ENCODE data around the gene CAPNS1.
"Not testable (repeated sequence)": the region's sequence is repeated elsewhere in the genome, so short reads cannot be mapped to it uniquely, and the experiment has no call there.

Gene CAPNS1

GRCh38 chr19:36125557-36125956 lies 14.3 kb upstream of the CAPNS1 start:
- H3K27ac ChIP-seq: no peak overlapping the region
- TF ChIP-seq ZFX (IDR thresholded peaks at IDR 0.05) (no peak), CTCF (conservative IDR thresholded peaks at IDR 0.05) (no peak)

- H3K27ac ChIP-seq: peak overlapping the region; percentile 80
- no peak for TF ChIP-seq ZFX (IDR thresholded peaks at IDR 0.05)
These were observed 11.5 kb upstream of the CAPNS1 start for GRCh38 chr19:36128392-36128736.

- H3K27ac ChIP-seq: not testable (repeated sequence)
These were observed 8.6 kb upstream of the CAPNS1 start for GRCh38 chr19:36131221-36131620.

GRCh38 chr19:36134867-36135266 lies 5.0 kb upstream of the CAPNS1 start:
- not testable (repeated sequence) for H3K27ac ChIP-seq

GRCh38 chr19:36136964-36137686 lies 2.7 kb upstream of the CAPNS1 start:
- H3K27ac ChIP-seq: peak overlapping the region; percentile 96
- TF ChIP-seq ZFX (IDR thresholded peaks at IDR 0.05) (no peak), CTCF (conservative IDR thresholded peaks at IDR 0.05) (no peak)

- TF ChIP-seq CTCF (conservative IDR thresholded peaks at IDR 0.05): no peak
- TF ChIP-seq ZFX (IDR thresholded peaks at IDR 0.05): no peak
- peak overlapping the region; percentile 96 for H3K27ac ChIP-seq
These were observed 770 bp upstream of the CAPNS1 start for GRCh38 chr19:36139120-36139472.

GRCh38 chr19:36140304-36141038 lies 605 bp downstream of the CAPNS1 start:
- H3K27ac ChIP-seq: peak overlapping the region; percentile 96

GRCh38 chr19:36141039-36141927 lies 1.4 kb downstream of the CAPNS1 start:
- peak overlapping the region; percentile 96 for H3K27ac ChIP-seq
- TF ChIP-seq ZFX (IDR thresholded peaks at IDR 0.05) (no peak), CTCF (conservative IDR thresholded peaks at IDR 0.05) (no peak)

More at GRCh38 chr19:36140304-36141038, 605 bp downstream of the CAPNS1 start:
- TF ChIP-seq CTCF (conservative IDR thresholded peaks at IDR 0.05): no peak
- no peak for TF ChIP-seq ZFX (IDR thresholded peaks at IDR 0.05)

Measured in C4-2B (cell line).